GM12878 (cell line): ENCODE measurements around the gene FOXI1. TPM values are rescaled to one million over a fixed set of nuclear protein-coding genes. Genes with fewer than 3 reads are reported as not detected.

Experiments used
- ATAC-seq: fragments of 200-7000 bp; cut with Tn5 transposase; 3 replicates; pipeline ENCODE4 v1.9.1; 2020; ENCODE audit warnings: mild to moderate bottlenecking, moderate library complexity
- BruUV-seq: library from RNA; stranded (reverse); fragments of 400-500 nt; replicated peaks from 2 replicates; lab custom pipeline; 2021; lab: Mats Ljungman, UMichigan
- CTCF ChIA-PET: fragments of 300-600 bp; sonication (Branson Sonifier 250); formaldehyde crosslinking; extraction: SDS; loops from one replicate; lab custom pipeline; 2021; ENCODE audit warnings: inconsistent platforms; lab: Yijun Ruan, JAX
- POLR2A ChIA-PET: fragments of 350-600 bp; formaldehyde crosslinking; extraction: SDS; loops from one replicate; lab custom pipeline; 2021; ENCODE audit warnings: inconsistent platforms; lab: Charles Lee
- RAD21 ChIA-PET: fragments of 300-600 bp; sonication (Branson Sonifier 250); formaldehyde crosslinking; loops from one replicate; lab custom pipeline; 2023; ENCODE audit warnings: antibody characterized with exemption; ENCODE audit not compliant: unreplicated experiment; lab: Charles Lee
- SMC1A ChIA-PET: fragments of 300-600 bp; sonication (Branson Sonifier 250); formaldehyde crosslinking; loops from one replicate; lab custom pipeline; 2023; ENCODE audit not compliant: unreplicated experiment, uncharacterized antibody; lab: Charles Lee
- DNase-seq: peaks from one replicate; pipeline ENCODE4 v3.0.0-alpha.2; 2011; ENCODE audit warnings: low read depth, low spot score
- FAIRE-seq: peaks from 3 replicates; lab custom pipeline; 2011; peaks lifted over from hg19 to GRCh38; lab: Jason Lieb, UNC
- H2AFZ ChIP-seq: 2 replicates; pipeline ENCODE4 v1.6.0; 2011; ENCODE audit warnings: low read depth, low read length, control low read depth; ENCODE audit not compliant: control insufficient read depth
- H3K27ac ChIP-seq: 2 replicates; pipeline ENCODE4 v1.5.1; 2011; ENCODE audit warnings: control low read depth; ENCODE audit not compliant: control insufficient read depth, insufficient read depth
- H3K27me3 ChIP-seq, 2 experiments: replicated peaks in 1 of 2; 2 replicates each; pipeline versions ENCODE4 v1.6.0 to v1.6.1; 2011; ENCODE audit warnings: low read length in 1 of 2; ENCODE audit not compliant: control insufficient read depth in 2 of 2, insufficient read depth in 2 of 2
- H3K36me3 ChIP-seq, 2 experiments: 2 replicates each; pipeline ENCODE4 v1.5.1; 2011; ENCODE audit warnings: low read length in 1 of 2; ENCODE audit not compliant: control insufficient read depth in 2 of 2, insufficient read depth in 2 of 2
- H3K4me1 ChIP-seq: 2 replicates; pipeline ENCODE4 v1.6.1; 2011; ENCODE audit warnings: mild to moderate bottlenecking, low read length, moderate library complexity, mixed read lengths; ENCODE audit not compliant: control insufficient read depth, insufficient read depth
- H3K4me2 ChIP-seq: 2 replicates; pipeline ENCODE4 v1.6.0; 2011; ENCODE audit warnings: control low read depth; ENCODE audit not compliant: control insufficient read depth, insufficient read depth
- H3K4me3 ChIP-seq: fragments of 200-600 bp; sonication (generic); 2 replicates; pipeline ENCODE4 v1.5.1; 2016
- H3K79me2 ChIP-seq: 2 replicates; pipeline ENCODE4 v1.6.0; 2011; ENCODE audit warnings: low read length; ENCODE audit not compliant: control insufficient read depth, insufficient read depth
- H3K9ac ChIP-seq: 2 replicates; pipeline ENCODE4 v1.8.0; 2011; ENCODE audit warnings: low read length, control low read depth, mixed read lengths; ENCODE audit not compliant: control insufficient read depth, insufficient read depth
- H3K9me3 ChIP-seq: replicated peaks from 3 replicates; pipeline ENCODE4 v1.5.1; 2011; ENCODE audit warnings: mild to moderate bottlenecking, low read length; ENCODE audit not compliant: control insufficient read depth, insufficient read depth
- H4K20me1 ChIP-seq: 2 replicates; pipeline ENCODE4 v1.6.0; 2011; ENCODE audit not compliant: control insufficient read depth, insufficient read depth
- ASH2L ChIP-seq: fragments of 300-600, 200-600 bp; sonication (generic); IDR thresholded peaks from 2 replicates; pipeline ENCODE4 v1.6.1; 2017; ENCODE audit warnings: low read depth, mild to moderate bottlenecking, borderline replicate concordance
- NKRF ChIP-seq: fragments of 450-650 bp; conservative IDR thresholded peaks from 2 replicates; pipeline ENCODE4 v1.6.1; 2017; ENCODE audit warnings: mild to moderate bottlenecking, moderate library complexity
- PRDM15 ChIP-seq: fragments of 450-650 bp; formaldehyde crosslinking; IDR thresholded peaks from 2 replicates; pipeline ENCODE4 v1.4.0; 2020; ENCODE audit warnings: mild to moderate bottlenecking, moderate library complexity
- WGBS: methylation state at CpG from one replicate; pipeline ENCODE4 v1.1.6; 2016; ENCODE audit warnings: low lambda C conversion rate; ENCODE audit not compliant: insufficient replicate concordance, insufficient coverage; ENCODE audit errors: missing lambda C conversion rate; 5-methylcytosine and 5-hydroxymethylcytosine counted together
- in situ Hi-C: fragments of 300-500 bp; cut with MboI; formaldehyde crosslinking; loops from 9 replicates; pipeline ENCODE4 v1.14.3; 2018; ENCODE audit warnings: mixed read lengths
- intact Hi-C: fragments of 100-400 bp; cut with micrococcal nuclease; formaldehyde crosslinking; loops from one replicate; pipeline ENCODE4 v1.14.2; 2022; ENCODE audit not compliant: unreplicated experiment
- polyA plus RNA-seq, 11 experiments: library from polyadenylated mRNA; depleted of rRNA in 4 of 11; unstranded in 6 of 11; stranded (reverse) in 5 of 11; fragments of >200 nt; fragmentation: Nextera tagmentation in 4 of 11; fragmentation: Illumina TruSeq in 1 of 11; extraction: Ambion mirVana in 4 of 11; extraction: Trizol in 1 of 11; gene quantifications; 1 replicate in 1 of 11; 2 replicates in 10 of 11; pipeline versions ENCODE4 v1.2.1 to v1.2.3, GENCODE V29; 2011 to 2016; ENCODE audit warnings: inconsistent platforms in 2 of 11, missing spikeins in 2 of 11, low read depth in 1 of 11
- total RNA-seq, 4 experiments: library from RNA; depleted of rRNA in 3 of 4; stranded (reverse); fragments of >200 nt in 3 of 4; fragmentation: Illumina TruSeq in 1 of 4; extraction: Trizol in 1 of 4; gene quantifications; 2 replicates each; pipeline versions ENCODE4 v1.2.1 to v1.2.3, GENCODE V29; 2013 to 2021

Gene FOXI1
- total and polyA plus RNA-seq, 10 of the 15 experiments (the other 5 are each of a cell fraction or from before 2014, with no cell fraction given): not detected

- Histone ChIP-seq H3K27me3 (no peaks in the 10 kb centered on the region), H3K79me2 (no peaks in the 10 kb centered on the region), H3K4me1 (no peaks in the 10 kb centered on the region), H3K27ac (no peak overlapping the region), H3K9ac (no peak overlapping the region), H2AFZ (no peak overlapping the region), H3K36me3 (peaks cover 13 to 32% of the 10 kb centered on the region in 2 experiments), H4K20me1 (no peaks in the 10 kb centered on the region), H3K4me3 (no peak overlapping the region), H3K9me3 (no peaks in the 10 kb centered on the region), H3K4me2 (no peak overlapping the region)
- ChIA-PET CTCF (interaction anchor here (0.7 to 2.4 kb wide), 8 partner anchors 12 to 370 kb away, joined by 3 to 7 read pairs (median 4); no protein-coding TSS in a partner anchor), SMC1A (interaction anchor here (0.7 to 1.7 kb wide), 2 partner anchors 15 to 348 kb away, joined by 3 to 6 read pairs; no protein-coding TSS in a partner anchor), POLR2A (no interaction called here), RAD21 (no interaction called here)
- no peak for TF ChIP-seq ASH2L
- no TSS peak for BruUV-seq
- ATAC-seq: no peak
- peak; percentile 7 for FAIRE-seq
- in situ Hi-C loops: no loop called here
- DNase-seq: no peak
- WGBS: 96% methylated on average over 2 of the region's 2 CpGs
- intact Hi-C loops: loop anchor here (10.0 kb wide), 1 partner anchor 367 kb away; no protein-coding TSS in a partner anchor
These were observed 33.9 kb upstream of the FOXI1 start for GRCh38 chr5:170071748-170072147.

- Histone ChIP-seq H2AFZ (no peak overlapping the region), H3K79me2 (no peaks in the 10 kb centered on the region), H4K20me1 (no peaks in the 10 kb centered on the region), H3K27ac (no peak overlapping the region), H3K4me1 (no peaks in the 10 kb centered on the region), H3K9ac (no peak overlapping the region), H3K9me3 (no peaks in the 10 kb centered on the region), H3K27me3 (no peaks in the 10 kb centered on the region), H3K4me3 (no peak overlapping the region), H3K4me2 (no peak overlapping the region), H3K36me3 (peaks cover 38 to 39% of the 10 kb centered on the region in 2 experiments; a peak in 3 of 4 replicates)
- TF ChIP-seq NKRF: no peak
- TF ChIP-seq PRDM15: no peak
- ChIA-PET POLR2A (interaction anchor here (0.6 kb wide), 1 partner anchor 11 kb away, joined by 3 read pairs; no protein-coding TSS in a partner anchor), CTCF (no interaction called here), SMC1A (no interaction called here), RAD21 (interaction anchor here (0.6 kb wide), 1 partner anchor 104 kb away, joined by 4 read pairs; no protein-coding TSS in a partner anchor)
- BruUV-seq: no TSS peak
- 98% methylated on average over 7 of the region's 7 CpGs for WGBS
- FAIRE-seq: no peak
- no peak for ATAC-seq
- in situ Hi-C loops (no loop called here), intact Hi-C loops (loop anchor here (10.0 kb wide), 1 partner anchor 371 kb away; no protein-coding TSS in a partner anchor)
- DNase-seq: no peak
These were observed 30.0 kb upstream of the FOXI1 start for GRCh38 chr5:170075696-170076095.
